ENCODE data around the gene PSTPIP1. TPM values are rescaled to one million over a fixed set of nuclear protein-coding genes. Genes with fewer than 3 reads are reported as not detected.

PSTPIP1 gene
- total RNA-seq, 6 experiments from 2014 or later: 1.2 to 4.9 (median 2.2) TPM

GRCh38 chr15:77074350-77074749 lies 79.4 kb downstream of the PSTPIP1 start:
- no peaks in the 10 kb centered on the region for H3K9me3 ChIP-seq
- H3K36me3 ChIP-seq: no peaks in the 10 kb centered on the region
- H3K4me1 ChIP-seq: peaks cover 0 to 5% (median 2%) of the 10 kb centered on the region in 4 donors
- DNase-seq (no peak), ATAC-seq (no peak)
- H3K27ac ChIP-seq: no peak overlapping the region
- intact Hi-C loops (cut with DNase I): no loop called here
- H3K27me3 ChIP-seq: no peaks in the 10 kb centered on the region
- no peak overlapping the region for H3K4me3 ChIP-seq
- TF ChIP-seq CTCF (IDR thresholded peaks at IDR 0.05) (no peak), POLR2A (IDR thresholded peaks at IDR 0.05) (no peak)
- 60% methylated on average over 1 of the region's 2 CpGs for WGBS (ENCODE audit: insufficient coverage, low coverage, low lambda C conversion rate, missing lambda C conversion rate)

DNA sequence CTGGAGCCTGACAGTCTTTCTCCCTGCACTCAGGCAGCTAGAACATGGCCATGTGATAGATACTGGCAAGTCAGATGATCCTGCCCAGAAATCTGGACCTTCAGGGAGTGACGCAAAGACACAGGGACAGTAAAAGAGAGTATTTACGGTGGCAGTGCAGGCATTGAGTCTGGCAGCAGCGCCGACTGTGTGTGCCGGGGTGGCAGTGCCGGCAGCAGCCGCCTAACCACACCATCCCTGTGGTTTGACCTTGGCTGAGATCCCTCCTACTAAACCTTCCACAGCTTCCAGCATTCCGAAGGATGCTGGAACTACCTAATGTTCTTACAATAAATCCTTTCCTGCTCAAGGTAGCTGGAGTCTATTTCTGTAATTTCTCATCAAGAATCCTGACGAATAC lies 80.6 kb downstream of the PSTPIP1 start:
- ATAC-seq (no peak), DNase-seq (no peak)
- TF ChIP-seq POLR2A (IDR thresholded peaks at IDR 0.05): no peak
- intact Hi-C loops (cut with DNase I): no loop called here
- H3K9me3 ChIP-seq: no peaks in the 10 kb centered on the region
- H3K27me3 ChIP-seq: no peaks in the 10 kb centered on the region
- 72% methylated on average over 9 of the region's 9 CpGs for WGBS (ENCODE audit: insufficient coverage, low coverage, low lambda C conversion rate, missing lambda C conversion rate)
- H3K4me1 ChIP-seq: no peaks in the 10 kb centered on the region
- no peak overlapping the region for H3K4me3 ChIP-seq
- H3K36me3 ChIP-seq: no peaks in the 10 kb centered on the region
- no peak overlapping the region for H3K27ac ChIP-seq

GRCh38 chr15:77076323-77076915 lies 81.5 kb downstream of the PSTPIP1 start:
- intact Hi-C loops (cut with DNase I): no loop called here

GRCh38 chr15:77081971-77082370 lies 87.0 kb downstream of the PSTPIP1 start:
- ATAC-seq (no peak), DNase-seq (no peak)
- H3K4me3 ChIP-seq: no peak overlapping the region
- H3K4me1 ChIP-seq: peaks cover 0 to 6% (median 0%) of the 10 kb centered on the region in 4 donors
- H3K27ac ChIP-seq: no peak overlapping the region
- no peaks in the 10 kb centered on the region for H3K36me3 ChIP-seq
- no peaks in the 10 kb centered on the region for H3K9me3 ChIP-seq
- intact Hi-C loops (cut with DNase I): no loop called here
- TF ChIP-seq POLR2A (IDR thresholded peaks at IDR 0.05) (no peak), CTCF (IDR thresholded peaks at IDR 0.05) (no peak)
- H3K27me3 ChIP-seq: no peaks in the 10 kb centered on the region
- WGBS (ENCODE audit: insufficient coverage, low coverage, low lambda C conversion rate, missing lambda C conversion rate): 33% methylated on average over 1 of the region's 5 CpGs

More at GRCh38 chr15:77076323-77076915, 81.5 kb downstream of the PSTPIP1 start:
- no peak for TF ChIP-seq CTCF (IDR thresholded peaks at IDR 0.05)
- no peak for TF ChIP-seq POLR2A (IDR thresholded peaks at IDR 0.05)
- whole genome bisulfite sequencing (ENCODE audit: insufficient coverage, low coverage, low lambda C conversion rate, missing lambda C conversion rate): 65% methylated on average over 3 of the region's 4 CpGs
- Histone ChIP-seq H3K9me3 (no peaks in the 10 kb centered on the region), H3K4me3 (no peak overlapping the region), H3K4me1 (no peaks in the 10 kb centered on the region), H3K27ac (no peak overlapping the region), H3K36me3 (no peaks in the 10 kb centered on the region), H3K27me3 (no peaks in the 10 kb centered on the region)
- DNase-seq (no peak), ATAC-seq (no peak)

GRCh38 chr15:77083381-77084160 lies 88.6 kb downstream of the PSTPIP1 start:
- peak; percentile 59 to 79 (median 60) for DNase-seq
- Histone ChIP-seq H3K4me3 (peak overlapping the region in 1 of 3 donors; percentile 19), H3K36me3 (no peaks in the 10 kb centered on the region), H3K27ac (no peak overlapping the region), H3K4me1 (peaks cover 0 to 6% (median 0%) of the 10 kb centered on the region in 4 donors), H3K9me3 (no peaks in the 10 kb centered on the region), H3K27me3 (no peaks in the 10 kb centered on the region)
- 36% methylated on average over 9 of the region's 21 CpGs for WGBS (ENCODE audit: insufficient coverage, low coverage, low lambda C conversion rate, missing lambda C conversion rate)
- TF ChIP-seq CTCF (IDR thresholded peaks at IDR 0.05) (no peak), POLR2A (IDR thresholded peaks at IDR 0.05) (no peak)
- peak; percentile 87 to 95 (median 89) for ATAC-seq
- intact Hi-C loops (cut with DNase I): no loop called here

Data from right lobe of liver (tissue), 6 donors.